Right kidney (tissue), 1 donor: ENCODE measurements around the gene OGFR.

Source experiments
- DNase-seq: peaks from one replicate; pipeline ENCODE4 v3.0.0-alpha.2; 2016

OGFR gene

DNA sequence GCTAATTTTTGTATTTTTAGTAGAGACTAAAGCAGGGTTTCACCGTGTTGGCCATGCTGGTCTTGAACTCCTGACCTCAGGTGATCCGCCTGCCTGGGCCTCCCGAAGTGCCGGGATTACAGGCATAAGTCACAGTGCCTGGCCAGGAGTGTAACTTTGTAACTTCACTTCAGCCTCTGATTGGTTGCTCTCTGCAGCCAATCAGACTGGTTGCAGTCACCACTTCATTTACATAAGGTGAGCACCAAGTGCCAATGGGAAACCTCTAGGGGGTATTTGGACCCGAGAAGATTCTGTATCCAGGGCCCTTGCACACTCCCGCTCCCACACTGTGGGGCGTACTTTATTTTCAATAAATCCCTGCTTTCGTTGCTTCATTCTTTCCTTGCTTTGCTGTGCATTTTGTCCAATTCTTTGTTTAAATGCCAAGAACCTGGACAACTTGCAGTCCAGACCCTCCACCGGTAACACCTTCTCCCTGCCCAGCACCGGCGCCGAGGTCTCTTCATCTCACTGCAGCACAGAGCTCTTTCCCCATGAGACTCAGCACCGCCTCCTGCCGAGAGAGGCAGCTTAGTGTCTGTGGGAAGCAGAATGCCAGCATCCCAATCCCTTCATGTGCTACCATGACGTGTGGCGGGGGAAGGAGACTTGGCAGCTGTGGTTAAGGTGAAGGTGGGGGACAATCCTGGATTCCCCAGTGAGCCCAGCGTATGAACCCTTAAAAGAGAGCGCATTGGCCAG, 22.3 kb upstream of the OGFR start:
- no peak for DNase-seq

DNA sequence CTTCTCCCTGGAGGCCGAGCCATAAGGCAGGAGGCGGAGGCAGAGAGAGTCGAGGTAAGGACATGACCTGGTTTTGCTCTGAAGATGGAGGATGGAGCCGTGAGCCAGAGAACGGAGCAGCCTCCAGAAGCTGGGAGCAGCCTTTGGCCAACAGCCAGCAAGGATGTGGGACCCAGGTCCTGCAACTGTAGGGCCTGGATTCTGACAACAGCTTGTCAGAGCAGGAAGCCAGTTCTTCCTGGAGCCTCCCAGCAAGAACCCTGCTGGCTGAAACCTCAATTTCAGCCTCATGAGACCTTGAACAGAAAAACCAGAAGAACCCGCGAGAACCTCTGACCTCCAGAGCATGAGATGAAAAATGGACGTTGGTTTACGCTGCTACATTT, 21.7 kb upstream of the OGFR start:
- DNase-seq = no peak

DNA sequence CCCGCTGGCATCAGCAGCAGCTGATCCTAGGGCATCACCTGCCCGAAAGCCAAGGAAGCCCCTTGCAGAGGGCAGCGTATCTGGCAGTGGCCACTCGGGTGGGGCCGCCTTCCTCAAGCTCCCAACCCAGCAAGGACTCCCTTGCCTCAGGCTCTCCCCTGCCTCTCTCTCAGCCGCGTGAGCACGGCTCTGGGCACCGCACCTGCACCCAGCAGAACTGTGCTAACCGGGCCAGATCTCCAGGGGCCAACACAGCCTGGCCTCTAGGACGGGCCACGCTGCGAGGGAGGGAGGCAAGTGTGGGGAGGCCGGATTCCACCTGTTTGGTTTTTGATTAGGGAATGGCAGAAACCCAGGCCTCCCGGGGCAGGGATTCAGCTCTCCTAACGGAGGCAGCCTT, 20.1 kb upstream of the OGFR start:
- DNase-seq = no peak

DNA sequence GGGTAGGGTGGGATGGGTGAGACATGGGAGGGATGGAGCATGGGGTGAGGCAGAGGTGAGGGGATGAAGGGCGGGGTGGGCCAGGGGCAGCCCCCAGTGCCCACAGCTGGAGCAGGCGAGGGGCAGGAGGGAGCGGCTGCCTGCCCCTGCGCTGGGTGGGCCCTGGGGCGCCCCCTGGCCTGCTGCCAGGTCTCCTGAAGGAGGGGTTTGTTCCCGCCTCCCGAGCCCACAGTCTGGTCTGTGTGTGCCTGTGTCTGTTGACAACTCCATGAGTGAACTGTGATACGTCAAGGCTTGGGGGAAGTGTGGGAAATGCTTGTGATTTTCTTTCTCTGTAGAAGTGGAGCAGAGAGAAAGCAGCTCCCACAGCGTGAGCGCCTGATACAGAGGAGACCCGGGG, 19.2 kb upstream of the OGFR start:
- DNase-seq = no peak

DNA sequence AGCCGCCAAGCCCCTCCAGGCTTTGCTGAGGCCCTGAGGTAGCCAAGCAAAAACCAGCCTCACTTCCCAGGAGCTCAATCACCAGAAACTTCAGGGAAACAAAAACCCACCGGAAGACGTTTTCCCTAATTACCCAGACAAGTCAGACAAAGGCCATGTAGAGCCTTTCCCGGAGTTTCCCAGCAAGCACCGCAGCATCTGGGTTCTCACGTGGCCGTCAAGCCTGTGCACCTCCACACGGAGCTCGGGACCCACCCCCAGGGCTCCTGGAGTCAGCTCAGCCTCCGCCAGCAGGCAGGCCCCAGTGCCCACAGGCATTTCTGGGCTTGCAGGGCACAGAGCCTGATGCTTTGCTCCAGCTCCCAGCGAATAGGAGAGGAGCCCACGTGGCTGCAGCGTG, 18.5 kb upstream of the OGFR start:
- DNase-seq = peak; percentile 52

DNA sequence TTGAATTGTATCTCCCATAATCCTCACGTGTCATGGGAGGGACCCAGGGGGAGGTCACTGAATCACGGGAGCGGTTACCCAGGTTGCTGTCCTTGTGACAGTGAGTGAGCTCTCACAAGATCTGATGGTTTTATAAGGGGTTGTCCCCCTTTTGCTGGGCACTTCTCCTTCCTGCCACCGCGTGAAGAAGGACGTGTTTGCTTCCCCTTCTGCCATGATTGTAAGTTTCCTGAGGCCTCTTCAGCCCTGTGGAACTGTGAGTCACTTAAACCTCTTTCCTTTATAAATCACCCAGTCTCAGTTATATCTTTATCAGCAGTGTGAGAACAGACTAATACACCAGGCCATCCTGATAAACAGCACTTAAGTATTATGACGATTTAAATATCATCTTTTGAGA, 17.3 kb upstream of the OGFR start:
- DNase-seq = no peak

DNA sequence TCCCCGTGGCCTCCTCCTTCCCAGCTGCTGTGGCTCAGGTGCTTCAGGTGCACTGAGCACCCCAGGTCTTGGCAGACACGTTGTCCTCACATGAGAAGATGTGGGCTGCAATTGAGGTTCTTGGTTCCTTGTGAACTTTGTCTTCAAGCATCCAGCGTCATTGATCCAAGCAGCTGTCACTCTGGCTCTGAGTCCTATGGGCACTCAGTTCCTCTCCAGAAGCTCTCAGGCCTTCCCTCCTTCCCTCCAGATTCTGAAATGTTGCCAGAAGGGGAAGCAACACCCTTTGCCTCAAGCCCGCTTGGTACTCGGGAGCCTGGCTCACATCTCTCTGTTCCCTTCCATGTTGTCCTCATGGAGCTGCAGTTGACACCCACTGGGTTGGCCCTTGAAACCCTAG, 16.8 kb upstream of the OGFR start:
- no peak for DNase-seq

DNA sequence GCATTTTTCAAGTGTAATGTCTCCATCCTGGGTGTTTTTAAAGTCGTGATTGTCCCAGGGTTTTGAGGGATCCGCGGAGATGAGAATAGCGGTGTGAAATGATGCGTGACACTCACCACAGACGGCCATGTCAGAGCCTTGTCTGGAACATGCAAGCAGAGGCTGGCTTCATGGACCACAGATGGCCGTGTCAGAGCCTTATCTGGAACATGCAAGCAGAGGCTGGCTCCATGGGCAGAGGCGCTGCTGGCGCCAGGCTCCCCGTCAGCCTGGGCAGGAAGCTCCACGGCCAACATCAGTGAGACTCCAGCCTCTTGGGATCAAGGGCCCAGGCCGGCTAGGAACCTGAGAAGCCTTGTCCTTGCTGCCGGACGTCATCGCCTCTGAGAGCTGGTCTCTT, 16.0 kb upstream of the OGFR start:
- no peak for DNase-seq

DNA sequence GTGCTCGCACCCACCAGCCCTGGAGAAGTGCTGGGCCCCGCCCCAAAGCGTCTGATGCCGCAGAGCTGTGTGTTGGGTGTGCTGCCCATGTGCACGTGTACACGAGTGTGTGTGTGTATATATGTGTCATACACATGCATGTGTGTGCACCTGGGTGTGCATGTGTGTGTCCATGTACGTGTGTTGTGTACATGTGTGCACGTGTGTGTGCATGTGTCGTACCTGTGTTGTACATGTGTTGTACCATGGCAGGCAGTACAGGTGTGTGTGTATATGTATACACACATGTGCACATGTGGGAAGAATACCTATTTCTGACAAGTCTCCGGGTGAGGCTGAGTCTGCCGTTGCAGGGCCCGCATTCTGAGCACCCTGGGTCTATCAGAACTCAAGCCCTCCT, 14.6 kb upstream of the OGFR start:
- no peak for DNase-seq

DNA sequence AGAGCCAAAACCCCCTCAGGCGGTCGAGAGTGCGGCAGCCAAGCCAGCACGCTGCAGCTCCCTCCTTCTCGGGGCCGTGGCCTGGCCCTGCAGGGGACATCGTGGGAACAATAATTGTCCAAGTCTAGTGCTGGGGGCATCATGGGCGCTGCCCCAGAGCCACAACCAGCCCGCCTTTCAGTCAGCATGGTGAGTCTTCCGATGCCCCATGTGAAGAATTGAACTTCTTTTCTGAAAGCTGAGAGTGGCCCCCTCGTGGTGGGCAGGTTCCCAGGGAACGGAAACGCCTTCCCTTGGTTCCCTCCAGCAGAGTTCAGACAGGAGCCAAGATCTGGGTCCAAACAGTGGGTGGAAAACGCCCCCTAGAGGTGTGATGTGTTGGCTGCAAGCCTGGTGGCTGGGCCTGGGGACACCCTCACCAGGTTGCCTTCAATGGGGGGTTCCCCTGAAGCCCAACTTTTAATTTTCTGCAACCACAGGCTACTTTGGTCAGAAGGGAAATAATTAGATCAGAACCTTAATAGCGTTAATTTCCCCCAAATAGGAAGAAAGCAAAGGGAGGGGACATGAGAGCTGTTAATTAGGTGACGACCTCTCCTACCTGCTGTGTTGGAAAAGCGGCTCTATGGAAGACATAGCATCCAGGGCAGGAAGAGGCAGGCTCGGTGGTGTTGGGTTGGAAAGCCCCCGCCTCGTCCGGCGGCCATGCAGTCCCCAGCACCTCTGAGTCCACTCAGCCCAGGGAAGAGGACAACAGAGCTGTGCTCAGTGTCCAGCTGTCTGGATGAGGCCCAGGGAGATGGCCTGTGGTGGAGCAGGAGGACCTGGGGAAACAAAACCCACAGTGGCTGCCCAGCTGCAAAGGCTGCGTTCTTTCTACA, 13.1 kb upstream of the OGFR start:
- DNase-seq = peak; percentile 69

DNA sequence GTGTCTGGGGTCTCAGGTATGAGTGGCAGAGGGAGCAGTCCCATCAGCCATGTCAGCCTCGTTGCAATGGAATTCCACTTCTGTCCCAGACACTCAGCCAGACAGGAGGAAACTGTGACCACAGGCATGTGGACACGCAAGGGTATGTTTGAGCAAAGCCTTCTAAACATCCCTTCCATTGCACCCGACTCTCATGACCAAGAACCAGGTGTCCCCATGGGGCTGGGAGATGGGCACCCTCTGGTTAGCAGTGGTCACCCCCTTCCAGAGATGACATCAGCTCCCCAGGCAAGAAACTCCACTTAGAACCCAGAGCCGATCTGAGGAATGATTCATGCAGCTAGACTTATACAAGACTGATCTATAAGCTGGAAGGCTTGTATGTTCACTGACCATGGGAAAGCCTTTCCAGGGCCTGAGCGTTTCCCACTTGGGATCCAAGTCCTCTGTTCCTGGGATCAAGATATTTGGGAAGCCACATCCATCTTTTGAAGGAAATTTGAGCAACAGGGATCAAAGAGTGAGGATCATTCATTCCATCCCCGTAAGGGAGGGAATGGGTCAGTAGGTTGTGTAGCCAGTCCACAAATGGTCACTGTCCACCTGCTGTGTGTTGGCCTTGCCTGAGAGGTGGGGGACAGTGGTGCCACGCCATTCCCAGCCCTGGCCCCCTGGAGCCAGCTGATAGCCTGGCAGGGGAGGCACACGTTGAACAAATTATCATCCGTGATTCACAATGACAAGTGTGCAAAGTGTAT, 12.3 kb upstream of the OGFR start:
- DNase-seq = peak; percentile 9

DNA sequence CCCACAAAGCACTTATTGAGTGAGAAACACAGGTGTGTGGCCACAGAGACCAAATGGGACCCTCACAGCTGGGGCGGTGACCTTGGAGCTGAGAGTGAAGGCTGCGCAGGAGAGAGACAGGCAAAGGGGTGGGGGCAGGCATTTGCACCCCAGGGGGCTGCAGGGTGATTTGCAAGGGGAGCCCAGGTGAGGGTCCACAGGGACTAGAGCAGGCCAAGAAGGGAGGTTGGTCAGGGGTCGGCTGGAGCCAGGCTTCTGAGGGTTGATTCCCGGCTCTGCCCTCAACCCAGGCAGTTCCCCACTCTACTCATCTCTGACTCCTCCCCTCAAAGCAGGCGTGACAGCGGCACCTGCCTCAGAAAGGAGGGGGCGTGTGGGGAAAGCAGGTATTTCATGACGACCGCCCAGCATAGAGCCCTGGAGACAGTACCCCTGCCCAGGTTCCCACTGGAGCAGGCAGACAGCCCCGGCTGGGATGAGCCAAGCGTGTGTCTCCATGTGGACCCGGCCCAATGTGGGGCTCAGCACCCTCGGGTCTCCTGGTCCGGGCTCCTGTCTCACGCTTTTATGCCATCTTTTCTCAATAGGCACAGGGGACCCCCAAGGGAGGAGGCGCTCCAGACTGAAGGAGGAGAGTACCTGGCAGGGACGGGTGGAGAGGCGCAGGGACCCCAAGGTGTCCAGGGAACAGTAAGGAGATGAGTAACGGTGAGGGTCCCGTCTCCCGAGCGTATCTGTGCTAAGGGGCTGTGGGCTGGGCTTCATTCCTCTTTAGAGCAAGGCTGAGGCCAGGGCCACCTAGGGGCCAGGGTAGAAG, 11.5 kb upstream of the OGFR start:
- no peak for DNase-seq

DNA sequence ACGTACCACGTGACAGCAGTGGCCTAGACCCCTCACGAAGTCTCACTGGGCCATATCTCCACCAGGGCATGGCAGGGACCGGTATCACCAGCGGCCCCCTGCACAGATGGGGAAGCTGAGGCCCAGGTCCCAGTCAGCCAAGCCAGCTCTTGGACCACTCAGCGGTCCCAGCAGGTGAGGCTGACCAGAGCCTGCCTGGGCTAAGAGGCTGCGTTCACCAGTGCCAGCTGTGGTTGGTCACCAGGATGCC, 11.0 kb upstream of the OGFR start:
- no peak for DNase-seq

DNA sequence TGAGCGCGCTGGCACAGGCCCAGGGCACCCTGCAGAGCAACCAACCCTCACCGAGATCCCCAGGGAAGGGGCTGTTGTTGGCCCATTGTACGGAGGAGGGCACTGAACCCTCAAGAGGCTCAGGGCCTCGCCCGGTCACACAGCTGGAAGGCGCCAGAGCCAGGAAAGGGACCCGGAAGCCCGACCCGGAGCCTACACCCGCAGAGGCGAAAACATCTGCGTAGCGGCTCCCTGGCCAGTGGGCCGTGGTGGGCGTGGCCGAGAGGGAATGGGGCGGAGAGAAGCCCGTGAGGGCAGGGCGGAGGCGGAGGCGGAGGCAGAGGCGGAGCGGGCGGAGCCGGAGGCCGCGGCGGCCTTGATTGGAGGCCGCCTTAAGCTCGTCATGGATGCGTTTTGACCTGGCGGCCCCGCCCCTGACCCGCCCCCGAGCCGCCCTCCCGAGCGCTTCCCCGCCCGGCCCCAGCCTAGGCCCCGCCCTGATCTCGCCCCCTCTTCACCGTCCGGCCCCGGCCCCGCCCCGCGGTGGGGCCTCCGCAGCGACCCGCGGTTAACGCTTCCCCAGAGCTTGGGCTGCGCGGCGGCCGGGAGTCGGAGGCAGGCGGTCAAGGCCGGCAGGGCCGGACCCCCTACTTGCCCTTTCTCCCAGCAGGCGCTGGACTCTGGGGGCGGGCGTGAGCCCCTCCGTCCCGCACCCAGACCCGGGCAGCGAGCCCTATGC, 10.5 kb upstream of the OGFR start:
- peak; percentile 91 for DNase-seq

DNA sequence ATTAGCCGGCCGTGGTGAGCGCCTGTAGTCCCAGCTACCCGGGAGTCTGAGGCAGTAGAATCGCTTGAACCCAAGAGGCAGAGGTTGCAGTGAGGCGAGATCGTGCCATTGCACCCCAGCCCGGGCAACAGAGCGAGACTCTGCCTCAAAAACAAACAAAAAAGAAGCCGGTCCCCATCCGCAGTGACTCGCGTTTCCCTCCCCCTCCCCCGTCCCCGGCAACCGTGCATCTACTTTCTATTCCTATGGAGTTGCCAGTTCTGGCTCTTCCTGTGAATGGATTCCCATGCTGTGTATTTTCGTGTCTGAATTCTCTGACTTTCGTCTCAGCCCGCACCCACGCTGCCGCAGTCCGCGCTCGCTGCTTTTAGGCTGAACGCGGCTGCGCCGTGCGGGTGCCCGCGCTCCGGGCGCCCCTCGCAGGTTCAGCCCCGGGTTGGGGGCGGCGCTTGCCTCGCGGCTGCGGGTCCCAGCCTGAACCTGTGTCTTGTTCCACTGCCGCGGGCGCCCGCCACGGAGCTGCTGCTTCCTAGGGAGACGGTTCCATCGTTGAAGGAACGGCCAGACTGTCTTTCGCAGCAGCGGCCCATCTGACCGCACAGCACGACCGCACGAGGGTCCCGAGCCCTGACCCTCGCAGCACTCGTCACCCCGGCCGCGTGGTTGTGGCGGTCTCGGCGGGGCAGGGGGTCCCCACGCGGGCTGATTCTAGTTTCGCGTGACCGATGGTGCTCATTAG, 9.4 kb upstream of the OGFR start:
- DNase-seq = peak; percentile 86

DNA sequence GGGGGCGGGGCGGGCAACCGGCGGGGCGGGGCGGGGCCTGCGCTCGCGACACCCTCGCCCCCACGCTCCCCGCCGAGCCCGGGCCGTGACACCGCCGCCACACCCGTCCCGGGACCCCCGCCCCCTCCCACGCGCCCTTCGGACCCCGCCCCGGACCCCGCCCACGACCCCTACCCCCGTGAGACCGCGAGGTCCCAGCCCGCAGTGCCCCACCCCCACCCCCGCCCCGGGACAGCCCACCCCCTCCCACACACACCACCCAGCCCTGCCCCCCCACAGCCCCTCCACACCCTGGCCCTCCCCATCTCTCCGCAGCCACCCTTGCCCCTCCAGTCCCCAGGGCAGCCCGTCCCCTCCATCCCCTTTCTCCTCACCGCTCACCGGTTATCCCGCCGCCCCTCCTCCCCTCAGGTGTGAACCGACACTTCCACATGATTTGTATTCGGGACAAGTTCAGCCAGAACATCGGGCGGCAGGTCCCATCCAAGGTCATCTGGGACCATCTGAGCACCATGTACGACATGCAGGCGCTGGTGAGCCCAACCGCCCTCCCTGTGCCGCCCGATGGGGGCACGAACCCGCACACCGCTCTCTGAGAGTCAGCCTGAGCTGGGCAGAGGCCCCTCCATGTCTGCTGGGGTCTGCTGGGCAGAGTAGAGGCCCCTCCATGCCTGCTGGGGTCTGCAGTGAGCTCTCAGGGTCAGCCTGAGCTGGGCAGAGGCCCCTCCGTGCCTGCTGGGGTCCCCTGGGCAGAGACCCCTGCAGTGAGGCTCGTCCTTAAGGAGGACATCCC, 7.7 kb upstream of the OGFR start:
- no peak for DNase-seq

DNA sequence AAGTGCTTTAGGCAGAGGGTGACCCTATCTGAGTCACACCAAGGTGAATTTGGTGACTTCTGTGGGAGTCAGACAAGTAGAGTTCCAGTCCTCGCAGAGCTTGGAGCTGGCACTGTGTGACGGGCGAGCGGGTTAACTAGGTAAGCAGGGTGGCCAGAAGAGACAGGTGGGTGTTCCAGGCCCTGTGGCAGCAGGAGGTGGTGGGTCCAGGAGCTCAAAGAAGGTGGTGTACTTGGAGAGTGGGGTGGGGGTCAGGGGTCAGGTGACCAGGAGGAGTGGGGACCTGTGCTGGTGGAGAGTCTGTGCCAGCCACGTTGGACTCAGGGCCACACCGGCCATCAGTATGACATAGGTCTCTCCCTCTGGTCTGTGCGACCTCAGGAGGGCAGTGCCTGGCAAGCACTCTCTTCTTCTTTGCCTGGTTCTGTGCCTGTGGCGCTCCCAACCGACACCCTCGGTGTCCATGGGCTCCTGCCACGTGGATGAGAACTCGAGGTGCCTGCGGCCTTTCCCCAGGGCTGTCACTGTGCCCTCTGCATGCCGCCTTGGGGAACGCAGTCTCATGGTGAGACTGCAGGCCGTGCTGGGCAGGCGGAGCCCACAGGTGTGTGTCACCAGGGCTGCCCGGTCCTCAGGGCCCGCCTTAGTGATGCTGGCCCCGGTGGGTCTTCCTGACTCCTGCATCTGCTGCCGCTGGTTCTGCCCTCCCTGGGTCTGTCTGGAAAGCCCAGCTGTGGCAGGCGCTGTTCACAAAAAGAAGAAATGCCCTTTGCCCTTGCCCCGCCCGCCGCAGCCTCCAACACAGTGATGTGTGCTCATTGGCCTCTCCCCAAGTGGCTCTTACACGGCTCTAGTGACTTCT, 6.7 kb upstream of the OGFR start:
- no peak for DNase-seq

DNA sequence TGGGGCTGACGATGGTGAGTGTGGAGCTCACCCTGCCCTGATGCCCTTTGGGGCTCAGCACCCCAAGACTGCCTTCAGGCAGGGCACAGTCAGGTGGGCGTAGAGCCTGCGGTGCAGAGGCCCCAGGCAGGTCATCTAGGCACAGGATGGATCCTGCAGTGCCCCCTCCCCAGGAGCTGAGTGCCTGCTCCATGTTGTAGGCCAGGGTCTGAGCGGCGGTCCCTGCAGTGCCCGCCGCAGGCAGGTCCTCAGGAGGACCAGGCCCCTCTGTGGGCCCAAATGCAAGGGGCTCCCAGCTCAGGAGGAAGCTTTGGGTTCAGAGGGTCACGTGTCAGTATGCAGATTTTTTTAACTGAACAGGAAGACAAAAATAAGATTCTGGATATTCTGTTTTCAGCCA, 5.6 kb upstream of the OGFR start:
- DNase-seq = no peak

DNA sequence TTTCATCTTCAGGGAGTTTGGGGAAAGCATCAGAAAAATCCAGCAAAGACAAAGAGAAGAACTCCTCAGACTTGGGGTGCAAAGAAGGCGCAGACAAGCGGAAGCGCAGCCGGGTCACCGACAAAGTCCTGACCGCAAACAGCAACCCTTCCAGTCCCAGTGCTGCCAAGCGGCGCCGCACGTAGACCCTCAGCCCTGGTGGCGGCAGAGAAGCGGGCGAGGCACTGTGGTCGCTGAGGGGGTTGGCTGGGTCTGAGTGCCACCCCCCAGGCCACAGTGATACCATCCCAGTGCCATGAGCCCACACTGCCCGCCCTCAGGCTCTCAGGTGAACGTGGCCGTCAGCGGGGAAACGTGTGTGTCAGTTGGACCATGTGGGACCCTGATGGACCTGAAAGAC, 5.2 kb upstream of the OGFR start:
- no peak for DNase-seq
